ENCODE data around the gene MPHOSPH6. TPM values are rescaled to one million over a fixed set of nuclear protein-coding genes. Genes with fewer than 3 reads are reported as not detected.
"Not testable (repeated sequence)": the region's sequence is repeated elsewhere in the genome, so short reads cannot be mapped to it uniquely, and the experiment has no call there.

Gene MPHOSPH6
- total and polyA plus RNA-seq, 2 of the 4 experiments (the other 2 are of a cell fraction), result 5.4 to 15.5 TPM

DNA sequence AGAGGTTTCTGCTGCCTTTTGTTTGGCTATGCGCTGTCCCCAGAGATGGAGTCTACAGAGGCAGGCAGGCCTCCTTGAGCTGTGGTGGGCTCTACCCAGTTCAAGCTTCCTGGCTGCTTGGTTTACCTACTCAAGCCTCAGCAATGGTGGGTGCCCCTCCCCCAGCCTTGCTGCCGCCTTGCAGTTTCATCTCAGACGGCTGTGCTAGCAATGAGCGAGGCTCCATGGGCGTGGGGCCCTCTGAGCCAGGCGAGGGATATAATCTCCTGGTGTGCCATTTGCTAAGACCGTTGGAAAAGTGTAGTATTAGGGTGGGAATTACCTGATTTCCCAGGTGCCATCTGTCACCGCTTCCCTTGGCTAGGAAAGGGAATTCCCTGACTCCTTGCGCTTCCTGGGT is 39.3 kb upstream of the MPHOSPH6 start:
- H2AK5ac ChIP-seq (ENCODE audit: low read depth, low read length); in situ Hi-C loops (cut with MboI; ENCODE audit: low sequenced_read_pairs); H3K56ac ChIP-seq (ENCODE audit: extremely low read depth, insufficient read depth, low read length); intact Hi-C loops (cut with micrococcal nuclease); H4K8ac ChIP-seq (ENCODE audit: low read depth in 2 of 2, low read length in 2 of 2); DNase-seq; dilution Hi-C loops (cut with HindIII; ENCODE audit: low sequenced_read_pairs, unreplicated experiment); H2AK9ac ChIP-seq (replicated peaks; ENCODE audit: low read depth, low read length, poor library complexity); H4K91ac ChIP-seq (ENCODE audit: insufficient read depth, low read depth, low read length); H3K27ac ChIP-seq (ENCODE audit: insufficient read depth, low read length); H3K4ac ChIP-seq (ENCODE audit: low read depth, low read length); H2BK15ac ChIP-seq (ENCODE audit: low read depth, low read length); H3K14ac ChIP-seq (replicated peaks; ENCODE audit: low read depth, low read length); H3K4me2 ChIP-seq (ENCODE audit: low read depth, low read length); BruUV-seq (replicated peaks); H3K9ac ChIP-seq (ENCODE audit: low read depth, low read length); H4K20me1 ChIP-seq (ENCODE audit: insufficient read depth, low read length); H3K4me1 ChIP-seq (ENCODE audit: control insufficient read depth, insufficient read depth, low read length); H2AFZ ChIP-seq (replicated peaks; ENCODE audit: low read length, poor library complexity); H3K23ac ChIP-seq (ENCODE audit: low read depth, low read length); H3K36me3 ChIP-seq (ENCODE audit: control insufficient read depth, insufficient read depth, low read length); ATAC-seq (ENCODE audit: low read depth); H3K79me1 ChIP-seq (ENCODE audit: low read depth in 1 of 2, low read length in 2 of 2); H3K9me1 ChIP-seq (ENCODE audit: insufficient read depth, low read length); H3K9me3 ChIP-seq (ENCODE audit: control insufficient read depth, insufficient read depth, low read length); POLR2A ChIA-PET (ENCODE audit: unreplicated experiment); H4K5ac ChIP-seq (ENCODE audit: low read depth, low read length); H3K4me3 ChIP-seq (ENCODE audit: insufficient read depth, low read depth, low read length); H3K27me3 ChIP-seq (ENCODE audit: control insufficient read depth, insufficient read depth, low read length); H2BK120ac ChIP-seq (ENCODE audit: low read depth, low read length); CTCF ChIA-PET; H2BK20ac ChIP-seq (ENCODE audit: low read depth, low read length); H2BK5ac ChIP-seq (ENCODE audit: low read depth, low read length, poor library complexity, severe bottlenecking); H3K18ac ChIP-seq (ENCODE audit: low read depth, low read length): not testable (repeated sequence)
- WGBS, 2 experiments (ENCODE audit: extremely low coverage in 2 of 2, insufficient read length in 1 of 2), result no CpG with 5 or more reads among the region's 9 CpGs

All from IMR-90 (cell line).